Panc1 (cell line): ENCODE measurements around the gene C16orf89. TPM values are rescaled to one million over a fixed set of nuclear protein-coding genes. Genes with fewer than 3 reads are reported as not detected.

Source experiments
- ATAC-seq: fragments of 200-7000 bp; cut with Tn5 transposase; 2 replicates; pipeline ENCODE4 v1.9.1; 2020; ENCODE audit warnings: mild to moderate bottlenecking, moderate library complexity
- BruUV-seq: library from RNA; stranded (reverse); fragments of 400-500 nt; replicated peaks from 2 replicates; lab custom pipeline; 2021; lab: Mats Ljungman, UMichigan
- CTCF ChIA-PET: fragments of 300-600 bp; sonication (Branson Sonifier 250); formaldehyde crosslinking; loops from one replicate; lab custom pipeline; 2022; ENCODE audit warnings: antibody characterized with exemption; lab: Charles Lee
- POLR2A ChIA-PET: fragments of 300-600 bp; sonication (Branson Sonifier 250); formaldehyde crosslinking; loops from one replicate; lab custom pipeline; 2022; ENCODE audit warnings: antibody characterized with exemption; lab: Charles Lee
- DNase-seq: peaks from one replicate; pipeline ENCODE4 v3.0.0-alpha.2; 2010; ENCODE audit warnings: low read depth, low spot score
- H3K27ac ChIP-seq: 2 replicates; pipeline ENCODE4 v1.5.1; 2011; ENCODE audit warnings: mild to moderate bottlenecking, low read length, inconsistent platforms
- H3K27me3 ChIP-seq: fragments of 200-500 bp; sonication (Bioruptor generic); 2 replicates; pipeline ENCODE4 v1.6.0; 2014; ENCODE audit warnings: low read length, inconsistent platforms; ENCODE audit not compliant: control insufficient read depth, insufficient read depth
- H3K36me3 ChIP-seq: fragments of 200-500 bp; sonication (Bioruptor generic); 2 replicates; pipeline ENCODE4 v1.5.1; 2014; ENCODE audit warnings: inconsistent platforms, mild to moderate bottlenecking, low read length, moderate library complexity; ENCODE audit not compliant: control insufficient read depth, insufficient read depth
- H3K4me1 ChIP-seq: 2 replicates; pipeline ENCODE4 v1.5.1; 2011; ENCODE audit warnings: inconsistent platforms, mild to moderate bottlenecking, low read length, moderate library complexity; ENCODE audit not compliant: control insufficient read depth, insufficient read depth
- H3K4me3 ChIP-seq, 2 experiments: 2 replicates each; pipeline ENCODE4 v1.5.1; 2011 to 2012; ENCODE audit warnings: low read depth in 2 of 2, low read length in 2 of 2, mild to moderate bottlenecking in 2 of 2, inconsistent platforms in 1 of 2, moderate library complexity in 1 of 2
- H3K9me3 ChIP-seq: fragments of 200-500 bp; sonication (Bioruptor generic); 2 replicates; pipeline ENCODE4 v1.5.1; 2014; ENCODE audit warnings: low read depth, mild to moderate bottlenecking, inconsistent platforms, low read length, moderate library complexity; ENCODE audit not compliant: control insufficient read depth, insufficient read depth
- POLR2AphosphoS5 ChIP-seq: IDR thresholded peaks from 2 replicates; pipeline ENCODE4 v1.6.1; 2012; ENCODE audit warnings: mild to moderate bottlenecking, low read depth, low read length, moderate library complexity
- SIN3A ChIP-seq: IDR thresholded peaks from 2 replicates; pipeline ENCODE4 v1.6.1; 2012; ENCODE audit warnings: low read depth, mild to moderate bottlenecking, low read length, moderate library complexity, borderline replicate concordance; ENCODE audit not compliant: insufficient read depth
- TCF7L2 ChIP-seq: IDR thresholded peaks from 2 replicates; pipeline ENCODE4 v1.6.1; 2011; ENCODE audit warnings: mild to moderate bottlenecking, low read depth, low read length, inconsistent platforms
- in situ Hi-C: cut with HindIII; loops from 2 replicates; pipeline ENCODE4 v1.10.0; 2016; ENCODE audit warnings: low sequenced_read_pairs, low pct_unique_long_range_greater_than_20kb
- intact Hi-C: fragments of 100-400 bp; cut with micrococcal nuclease; formaldehyde crosslinking; loops from one replicate; pipeline ENCODE4 v1.10.0; 2022; ENCODE audit not compliant: unreplicated experiment
- total RNA-seq: library from RNA; stranded (reverse); gene quantifications from one replicate; pipeline ENCODE4 v1.2.1, GENCODE V29; 2021; ENCODE audit not compliant: unreplicated experiment
- TF ChIP-seq, protein P1 (sequence below), 2 experiments: IDR thresholded peaks; 2 replicates each; pipeline ENCODE4 v1.6.1; 2011 to 2012; ENCODE audit warnings: low read depth in 2 of 2, control low read depth in 1 of 2, low read length in 1 of 2, mild to moderate bottlenecking in 1 of 2, moderate library complexity in 1 of 2; ENCODE audit not compliant: insufficient read depth in 1 of 2
- TF ChIP-seq, protein P2 (sequence below): fragments of 450-650 bp; IDR thresholded peaks from 2 replicates; pipeline ENCODE4 v1.5.1; 2017; ENCODE audit warnings: mild to moderate bottlenecking

C16orf89 gene
- total RNA-seq, 1 experiment from 2014 or later, result not detected

DNA sequence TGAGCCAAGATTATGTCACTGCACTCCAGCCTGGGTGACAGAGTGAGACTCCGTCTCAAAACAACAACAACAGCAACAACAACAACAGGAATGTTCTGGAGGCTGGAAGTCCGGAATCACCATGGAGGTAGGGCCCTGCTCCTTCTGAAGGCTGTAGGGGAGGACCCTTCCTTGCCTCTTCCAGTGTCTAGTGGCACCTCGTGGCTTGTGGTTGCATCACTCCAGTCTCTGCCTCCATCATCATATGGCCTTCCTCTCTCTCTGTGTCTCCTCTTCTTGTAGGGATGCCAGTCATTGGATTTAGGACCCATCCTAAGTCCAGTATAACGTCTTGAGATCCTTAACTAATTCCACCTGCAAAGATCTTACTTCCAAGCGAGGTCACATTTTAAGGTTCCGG, 46.0 kb downstream of the C16orf89 start:
- Histone ChIP-seq H3K36me3 (no peaks in the 10 kb centered on the region), H3K27ac (no peak overlapping the region), H3K27me3 (no peaks in the 10 kb centered on the region), H3K9me3 (no peaks in the 10 kb centered on the region), H3K4me3 (no peak overlapping the region), H3K4me1 (peaks cover under 1% of the 10 kb centered on the region; the same call in 1 of the 2 replicates)
- in situ Hi-C loops (no loop called here), intact Hi-C loops (no loop called here)
- no TSS peak for BruUV-seq
- TF ChIP-seq SIN3A (no peak), TCF7L2 (no peak), POLR2AphosphoS5 (no peak)
- TF ChIP-seq, protein P1, sequence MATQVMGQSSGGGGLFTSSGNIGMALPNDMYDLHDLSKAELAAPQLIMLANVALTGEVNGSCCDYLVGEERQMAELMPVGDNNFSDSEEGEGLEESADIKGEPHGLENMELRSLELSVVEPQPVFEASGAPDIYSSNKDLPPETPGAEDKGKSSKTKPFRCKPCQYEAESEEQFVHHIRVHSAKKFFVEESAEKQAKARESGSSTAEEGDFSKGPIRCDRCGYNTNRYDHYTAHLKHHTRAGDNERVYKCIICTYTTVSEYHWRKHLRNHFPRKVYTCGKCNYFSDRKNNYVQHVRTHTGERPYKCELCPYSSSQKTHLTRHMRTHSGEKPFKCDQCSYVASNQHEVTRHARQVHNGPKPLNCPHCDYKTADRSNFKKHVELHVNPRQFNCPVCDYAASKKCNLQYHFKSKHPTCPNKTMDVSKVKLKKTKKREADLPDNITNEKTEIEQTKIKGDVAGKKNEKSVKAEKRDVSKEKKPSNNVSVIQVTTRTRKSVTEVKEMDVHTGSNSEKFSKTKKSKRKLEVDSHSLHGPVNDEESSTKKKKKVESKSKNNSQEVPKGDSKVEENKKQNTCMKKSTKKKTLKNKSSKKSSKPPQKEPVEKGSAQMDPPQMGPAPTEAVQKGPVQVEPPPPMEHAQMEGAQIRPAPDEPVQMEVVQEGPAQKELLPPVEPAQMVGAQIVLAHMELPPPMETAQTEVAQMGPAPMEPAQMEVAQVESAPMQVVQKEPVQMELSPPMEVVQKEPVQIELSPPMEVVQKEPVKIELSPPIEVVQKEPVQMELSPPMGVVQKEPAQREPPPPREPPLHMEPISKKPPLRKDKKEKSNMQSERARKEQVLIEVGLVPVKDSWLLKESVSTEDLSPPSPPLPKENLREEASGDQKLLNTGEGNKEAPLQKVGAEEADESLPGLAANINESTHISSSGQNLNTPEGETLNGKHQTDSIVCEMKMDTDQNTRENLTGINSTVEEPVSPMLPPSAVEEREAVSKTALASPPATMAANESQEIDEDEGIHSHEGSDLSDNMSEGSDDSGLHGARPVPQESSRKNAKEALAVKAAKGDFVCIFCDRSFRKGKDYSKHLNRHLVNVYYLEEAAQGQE (IDR thresholded peaks at IDR 0.05; ENCODE audit: insufficient read depth in 1 of 2, low read depth in 2 of 2, low read length in 1 of 2), result no peak
- TF ChIP-seq, protein P2, sequence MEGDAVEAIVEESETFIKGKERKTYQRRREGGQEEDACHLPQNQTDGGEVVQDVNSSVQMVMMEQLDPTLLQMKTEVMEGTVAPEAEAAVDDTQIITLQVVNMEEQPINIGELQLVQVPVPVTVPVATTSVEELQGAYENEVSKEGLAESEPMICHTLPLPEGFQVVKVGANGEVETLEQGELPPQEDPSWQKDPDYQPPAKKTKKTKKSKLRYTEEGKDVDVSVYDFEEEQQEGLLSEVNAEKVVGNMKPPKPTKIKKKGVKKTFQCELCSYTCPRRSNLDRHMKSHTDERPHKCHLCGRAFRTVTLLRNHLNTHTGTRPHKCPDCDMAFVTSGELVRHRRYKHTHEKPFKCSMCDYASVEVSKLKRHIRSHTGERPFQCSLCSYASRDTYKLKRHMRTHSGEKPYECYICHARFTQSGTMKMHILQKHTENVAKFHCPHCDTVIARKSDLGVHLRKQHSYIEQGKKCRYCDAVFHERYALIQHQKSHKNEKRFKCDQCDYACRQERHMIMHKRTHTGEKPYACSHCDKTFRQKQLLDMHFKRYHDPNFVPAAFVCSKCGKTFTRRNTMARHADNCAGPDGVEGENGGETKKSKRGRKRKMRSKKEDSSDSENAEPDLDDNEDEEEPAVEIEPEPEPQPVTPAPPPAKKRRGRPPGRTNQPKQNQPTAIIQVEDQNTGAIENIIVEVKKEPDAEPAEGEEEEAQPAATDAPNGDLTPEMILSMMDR, result no peak
- no peak for DNase-seq
- ATAC-seq, result no peak
- ChIA-PET CTCF (no interaction called here), POLR2A (no interaction called here)

DNA sequence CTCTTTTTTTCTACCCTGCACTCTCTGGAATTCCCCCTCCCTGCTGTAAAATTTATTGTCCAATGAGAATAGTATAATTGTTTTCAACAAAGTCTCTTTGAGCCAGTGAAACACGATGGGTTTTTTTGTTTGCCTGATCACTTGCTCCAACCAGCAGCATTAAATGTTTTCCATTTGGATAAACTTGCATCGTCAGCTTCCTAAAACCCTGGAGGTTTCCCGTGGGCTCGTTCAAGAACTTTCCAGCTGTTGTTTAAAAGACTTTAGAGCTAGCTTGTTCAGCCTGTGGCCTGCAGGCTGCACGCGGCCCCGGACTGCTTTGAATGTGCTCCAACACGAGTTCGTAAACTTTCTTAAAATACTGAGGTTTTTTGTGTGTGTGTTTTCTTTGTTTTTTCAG, 47.0 kb downstream of the C16orf89 start:
- Histone ChIP-seq H3K4me1 (no peaks in the 10 kb centered on the region), H3K36me3 (no peaks in the 10 kb centered on the region), H3K4me3 (no peak overlapping the region), H3K27ac (no peak overlapping the region), H3K27me3 (no peaks in the 10 kb centered on the region), H3K9me3 (no peaks in the 10 kb centered on the region)
- no TSS peak for BruUV-seq
- ATAC-seq (no peak), DNase-seq (no peak)
- ChIA-PET CTCF (interaction anchor here (0.6 kb wide), 1 partner anchor 362 kb away, joined by 3 read pairs; no protein-coding TSS in a partner anchor), POLR2A (no interaction called here)
- no peak for TF ChIP-seq SIN3A
- TF ChIP-seq, protein P2, result no peak
- intact Hi-C loops (no loop called here), in situ Hi-C loops (no loop called here)

DNA sequence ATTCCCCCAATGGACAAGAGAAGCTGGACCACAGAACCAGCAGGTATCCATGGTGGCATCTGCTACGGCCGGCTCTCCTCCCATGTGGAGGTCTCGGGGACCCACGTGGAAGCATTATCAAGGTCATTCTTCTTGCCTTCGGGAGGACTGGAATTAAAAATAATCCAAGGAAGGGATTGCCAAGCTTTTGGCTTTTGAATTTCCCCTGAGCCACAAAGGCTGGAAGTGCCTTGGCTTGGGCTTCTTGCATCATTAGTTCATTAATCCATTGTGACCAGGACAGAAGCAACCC, 48.1 kb downstream of the C16orf89 start:
- in situ Hi-C loops, result no loop called here
- no peaks in the 10 kb centered on the region for H3K36me3 ChIP-seq
- ATAC-seq (no peak), DNase-seq (no peak)
- H3K4me1 ChIP-seq, result no peaks in the 10 kb centered on the region
- no peaks in the 10 kb centered on the region for H3K27me3 ChIP-seq
- ChIA-PET POLR2A (no interaction called here), CTCF (no interaction called here)
- H3K4me3 ChIP-seq, result no peak overlapping the region
- no TSS peak for BruUV-seq
- no peaks in the 10 kb centered on the region for H3K9me3 ChIP-seq
- intact Hi-C loops, result no loop called here
- no peak overlapping the region for H3K27ac ChIP-seq
- TF ChIP-seq, protein P1 (IDR thresholded peaks at IDR 0.05; ENCODE audit: insufficient read depth in 1 of 2, low read depth in 2 of 2, low read length in 1 of 2), result no peak
- no peak for TF ChIP-seq TCF7L2
